Progenitor cell of endocrine pancreas (in vitro differentiated cells): Measurements from ENCODE around the gene TAF6L. TPM values are rescaled to one million over a fixed set of nuclear protein-coding genes. Genes with fewer than 3 reads are reported as not detected.
A peak's percentile ranks its signal among the peaks of the same experiment; 100 is the strongest.
"Not testable (repeated sequence)": the region's sequence is repeated elsewhere in the genome, so short reads cannot be mapped to it uniquely, and the experiment has no call there.

Source experiments
- DNase-seq: peaks from one replicate; pipeline ENCODE4 v3.0.0; 2021; ENCODE audit warnings: low spot score; ENCODE audit not compliant: unreplicated experiment
- H3K27ac Mint-ChIP-seq: 2 replicates; pipeline ENCODE4 v1.8.0; 2021; ENCODE audit warnings: mild to moderate bottlenecking, moderate library complexity, mixed read lengths
- H3K27me3 Mint-ChIP-seq: 2 replicates; pipeline ENCODE4 v1.8.0; 2021; ENCODE audit warnings: mixed read lengths
- H3K36me3 Mint-ChIP-seq: 2 replicates; pipeline ENCODE4 v1.8.0; 2022; ENCODE audit warnings: mixed read lengths; ENCODE audit not compliant: insufficient read depth
- H3K4me1 Mint-ChIP-seq: 2 replicates; pipeline ENCODE4 v1.8.0; 2021; ENCODE audit warnings: low read depth, mixed read lengths
- H3K4me3 Mint-ChIP-seq: 2 replicates; pipeline ENCODE4 v1.8.0; 2021; ENCODE audit warnings: low read depth, mild to moderate bottlenecking, moderate library complexity, mixed read lengths
- H3K9me3 Mint-ChIP-seq: 2 replicates; pipeline ENCODE4 v1.8.0; 2021; ENCODE audit warnings: low read depth, mixed read lengths
- CTCF ChIP-seq: fragments of 200-600 bp; sonication (generic); IDR thresholded peaks from one replicate; pipeline ENCODE4 v1.5.0; 2021; ENCODE audit warnings: antibody characterized with exemption, mild to moderate bottlenecking; ENCODE audit not compliant: unreplicated experiment
- total RNA-seq: library from RNA; stranded (reverse); gene quantifications from 2 replicates; pipeline ENCODE4 v1.2.1, GENCODE V29; 2021

Gene TAF6L
- total RNA-seq, 1 donor from 2014 or later = 52.3 TPM

DNA sequence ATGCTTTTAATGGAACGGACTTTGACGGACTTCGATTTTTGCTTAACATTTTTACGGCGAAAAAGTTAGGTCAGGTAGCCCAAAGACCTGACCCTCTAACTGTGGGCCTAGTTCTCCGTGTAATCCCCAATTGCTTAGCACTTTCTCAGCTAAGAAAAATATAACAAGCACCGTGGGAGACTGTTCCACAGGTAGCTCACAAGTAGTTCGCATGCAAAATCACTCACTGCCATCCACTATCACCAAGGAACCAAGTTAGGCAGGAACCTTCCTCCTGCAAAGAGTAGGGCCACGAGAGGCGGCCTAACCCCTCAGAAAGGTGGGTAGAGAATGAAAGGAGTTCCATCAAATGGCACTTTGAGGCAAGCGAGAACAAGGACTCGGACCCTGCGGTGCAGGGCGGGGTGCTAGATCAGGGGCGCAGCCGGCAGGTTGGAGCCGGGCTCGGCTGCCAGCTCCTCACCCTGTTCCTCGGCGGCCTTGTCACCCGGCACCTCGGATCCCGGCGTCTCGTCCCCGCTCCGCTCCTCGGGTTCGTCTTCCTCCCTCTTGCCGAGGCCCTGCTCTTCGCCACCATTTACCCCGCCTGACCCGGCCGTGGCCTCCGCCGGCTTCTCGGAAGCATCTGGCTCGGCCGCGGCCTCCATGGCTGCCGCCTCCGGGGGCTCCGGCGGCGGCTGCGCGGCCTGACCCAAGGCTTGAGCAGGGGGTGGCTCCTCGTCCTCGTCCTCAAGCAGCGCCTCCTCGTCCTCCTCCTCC, 44.9 kb upstream of the TAF6L start:
- H3K36me3 Mint-ChIP-seq = peaks cover 26% of the 10 kb centered on the region
- H3K9me3 Mint-ChIP-seq = no peaks in the 10 kb centered on the region
- DNase-seq = no peak
- TF ChIP-seq CTCF = no peak
- peak overlapping the region; percentile 91 for H3K27ac Mint-ChIP-seq
- H3K4me1 Mint-ChIP-seq = peaks cover 30% of the 10 kb centered on the region
- H3K4me3 Mint-ChIP-seq = peak overlapping the region; percentile 85
- no peaks in the 10 kb centered on the region for H3K27me3 Mint-ChIP-seq

DNA sequence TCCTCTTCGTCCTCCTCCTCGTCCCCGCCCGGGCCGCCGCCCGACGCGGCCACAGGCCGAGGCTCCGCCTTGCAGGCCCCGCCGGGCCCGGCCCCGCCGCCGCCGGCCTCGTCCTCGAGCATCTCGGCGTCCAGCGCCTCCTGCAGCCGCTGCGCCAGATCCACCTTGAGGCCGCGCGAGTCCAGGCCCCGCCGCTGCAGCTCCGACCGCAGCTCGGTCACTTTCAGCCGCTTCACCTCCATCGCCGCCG, 44.4 kb upstream of the TAF6L start:
- H3K36me3 Mint-ChIP-seq = peaks cover 21% of the 10 kb centered on the region
- TF ChIP-seq CTCF = no peak
- peak overlapping the region; percentile 85 for H3K4me3 Mint-ChIP-seq
- DNase-seq = no peak
- H3K9me3 Mint-ChIP-seq = no peaks in the 10 kb centered on the region
- peaks cover 30% of the 10 kb centered on the region for H3K4me1 Mint-ChIP-seq
- H3K27me3 Mint-ChIP-seq = no peaks in the 10 kb centered on the region
- peak overlapping the region; percentile 52 for H3K27ac Mint-ChIP-seq

- no peaks in the 10 kb centered on the region for H3K9me3 Mint-ChIP-seq
- peaks cover 28% of the 10 kb centered on the region for H3K4me1 Mint-ChIP-seq
- H3K27me3 Mint-ChIP-seq = no peaks in the 10 kb centered on the region
- peaks cover 16% of the 10 kb centered on the region for H3K36me3 Mint-ChIP-seq
- H3K27ac Mint-ChIP-seq = peak within 1 kb of the TSS; percentile 99
- H3K4me3 Mint-ChIP-seq = peak within 1 kb of the TSS; percentile 85
- peak; percentile 97 for DNase-seq
- no peak for TF ChIP-seq CTCF
These were observed 43.9 kb upstream of the TAF6L start, which contains the start of gene HNRNPUL2 for GRCh38 chr11:62727165-62727871. Gene HNRNPUL2, minus strand, starts transcription at chr11:62727457. Its CDS starts 301 bp downstream, at chr11:62727156.

DNA sequence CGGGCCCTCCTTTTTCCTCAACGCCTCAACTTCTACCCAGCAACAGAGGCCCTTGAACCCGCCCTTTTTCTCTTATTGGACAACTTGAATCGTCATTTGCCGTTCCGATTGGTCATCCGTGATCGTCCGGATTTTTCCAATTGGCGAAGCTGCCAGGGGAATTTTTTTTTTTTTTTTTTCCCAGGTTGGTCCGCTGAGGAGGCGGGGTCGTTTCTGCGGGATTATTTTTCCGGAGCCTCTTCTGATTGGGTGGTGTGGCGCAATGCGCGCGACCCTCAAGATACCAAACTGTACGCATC, 43.4 kb upstream of the TAF6L start:
- TF ChIP-seq CTCF = no peak
- DNase-seq = peak; percentile 69
- H3K36me3 Mint-ChIP-seq = peaks cover 12% of the 10 kb centered on the region
- H3K4me1 Mint-ChIP-seq = peaks cover 28% of the 10 kb centered on the region
- no peaks in the 10 kb centered on the region for H3K27me3 Mint-ChIP-seq
- peak overlapping the region; percentile 99 for H3K27ac Mint-ChIP-seq
- H3K9me3 Mint-ChIP-seq = no peaks in the 10 kb centered on the region
- peak overlapping the region; percentile 85 for H3K4me3 Mint-ChIP-seq

DNA sequence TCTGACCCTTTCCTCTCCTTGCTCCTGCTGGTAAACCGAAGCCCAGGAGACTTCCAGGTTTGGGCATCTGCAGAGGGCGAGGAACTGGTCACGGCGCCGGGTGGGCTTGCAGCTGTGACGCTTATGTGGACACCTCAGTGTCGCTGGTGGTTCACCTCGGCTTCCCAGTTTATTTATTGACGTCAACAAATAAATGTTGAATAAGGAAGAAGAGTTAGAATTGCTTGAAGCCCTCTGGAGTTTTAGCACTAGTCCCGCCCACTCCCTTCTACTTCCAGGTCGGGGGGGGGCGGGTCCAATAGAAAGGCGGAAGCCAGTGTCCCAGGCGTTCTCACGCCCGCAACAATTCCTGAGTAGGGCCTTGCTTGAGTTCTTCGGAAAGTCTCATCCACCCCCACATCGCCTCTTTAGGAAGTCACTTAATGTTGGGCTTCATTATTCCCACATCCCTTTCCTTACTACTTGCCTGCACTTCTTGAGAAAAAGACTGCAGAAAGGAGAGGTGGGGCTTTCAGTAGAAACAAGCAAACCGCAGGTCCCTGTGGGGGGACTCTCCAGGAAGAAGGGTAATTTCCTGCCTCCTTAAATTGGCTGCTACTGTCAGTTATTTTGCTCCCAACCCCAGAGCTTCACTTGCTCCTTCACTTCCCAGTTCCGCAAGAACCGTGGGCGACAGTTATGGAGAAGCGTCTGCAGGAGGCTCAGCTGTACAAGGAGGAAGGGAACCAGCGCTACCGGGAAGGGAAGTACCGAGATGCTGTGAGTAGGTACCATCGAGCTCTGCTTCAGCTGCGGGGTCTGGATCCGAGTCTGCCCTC, 42.8 kb upstream of the TAF6L start, which contains the start of gene TTC9C:
TTC9C (plus strand) TSS at position 316 of the 818 bp plus-strand sequence; CDS start at position 679, 363 bp downstream.
- Mint-ChIP-seq H3K4me1 (peaks cover 28% of the 10 kb centered on the region), H3K27ac (peak within 1 kb of the TSS; percentile 99), H3K27me3 (no peaks in the 10 kb centered on the region), H3K4me3 (peak within 1 kb of the TSS; percentile 85), H3K36me3 (peaks cover 16% of the 10 kb centered on the region), H3K9me3 (no peaks in the 10 kb centered on the region)
- peak; percentile 48 for DNase-seq
- no peak for TF ChIP-seq CTCF

GRCh38 chr11:62730076-62730475, 41.1 kb upstream of the TAF6L start:
- H3K9me3 Mint-ChIP-seq, H3K27me3 Mint-ChIP-seq, H3K36me3 Mint-ChIP-seq, DNase-seq: not testable (repeated sequence)
- peak overlapping the region; percentile 65 for H3K4me3 Mint-ChIP-seq
- peak overlapping the region; percentile 69 for H3K27ac Mint-ChIP-seq
- H3K4me1 Mint-ChIP-seq = peaks cover 16% of the 10 kb centered on the region
